IMR-90 (cell line): ENCODE measurements around the gene KDR. TPM values are rescaled to one million over a fixed set of nuclear protein-coding genes. Genes with fewer than 3 reads are reported as not detected.

Experiments
- ATAC-seq: fragments of 200-7000 bp; cut with Tn5 transposase; 2 replicates; pipeline ENCODE4 v1.9.1; 2020; ENCODE audit warnings: low read depth, mild to moderate bottlenecking, moderate library complexity
- BruUV-seq: library from RNA; stranded (reverse); fragments of 400-500 nt; replicated peaks from 2 replicates; lab custom pipeline; 2021; lab: Mats Ljungman, UMichigan
- CTCF ChIA-PET: fragments of 300-600 bp; formaldehyde crosslinking; extraction: SDS; loops from one replicate; lab custom pipeline; 2021; ENCODE audit warnings: antibody characterized with exemption; lab: Yijun Ruan, JAX
- POLR2A ChIA-PET: fragments of 300-600 bp; sonication (Branson Sonifier 250); formaldehyde crosslinking; loops from one replicate; lab custom pipeline; 2022; ENCODE audit warnings: antibody characterized with exemption; ENCODE audit not compliant: unreplicated experiment; lab: Charles Lee
- DNase-seq: peaks from one replicate; pipeline ENCODE4 v3.0.0; 2013
- H2AFZ ChIP-seq: replicated peaks from 2 replicates; pipeline ENCODE3; 2013; ENCODE audit warnings: low read length, mild to moderate bottlenecking; ENCODE audit not compliant: poor library complexity
- H2AK5ac ChIP-seq: 2 replicates; pipeline ENCODE4 v1.6.1; 2013; ENCODE audit warnings: low read depth, low read length, inconsistent platforms
- H2AK9ac ChIP-seq: replicated peaks from 2 replicates; pipeline ENCODE3; 2013; ENCODE audit warnings: mild to moderate bottlenecking, low read depth, low read length, moderate library complexity; ENCODE audit not compliant: poor library complexity
- H2BK120ac ChIP-seq: 2 replicates; pipeline ENCODE4 v1.6.1; 2013; ENCODE audit warnings: low read depth, low read length, inconsistent platforms
- H2BK15ac ChIP-seq: 3 replicates; pipeline ENCODE4 v1.6.1; 2013; ENCODE audit warnings: low read depth, low read length, inconsistent platforms
- H2BK20ac ChIP-seq: 2 replicates; pipeline ENCODE4 v1.6.1; 2013; ENCODE audit warnings: low read depth, mild to moderate bottlenecking, inconsistent platforms, low read length, moderate library complexity
- H2BK5ac ChIP-seq: 2 replicates; pipeline ENCODE4 v1.6.1; 2013; ENCODE audit warnings: mild to moderate bottlenecking, low read depth, low read length, inconsistent platforms; ENCODE audit not compliant: poor library complexity, severe bottlenecking
- H3K14ac ChIP-seq: replicated peaks from 2 replicates; pipeline ENCODE4 v1.6.1; 2013; ENCODE audit warnings: low read depth, low read length, inconsistent platforms
- H3K18ac ChIP-seq: 2 replicates; pipeline ENCODE4 v1.6.1; 2013; ENCODE audit warnings: low read depth, low read length, control low read depth
- H3K23ac ChIP-seq: 2 replicates; pipeline ENCODE4 v1.6.1; 2013; ENCODE audit warnings: low read depth, low read length, inconsistent platforms
- H3K27ac ChIP-seq: 2 replicates; pipeline ENCODE4 v1.5.1; 2013; ENCODE audit warnings: mild to moderate bottlenecking, control low read depth, low read length; ENCODE audit not compliant: insufficient read depth
- H3K27me3 ChIP-seq: 2 replicates; pipeline ENCODE4 v1.6.1; 2013; ENCODE audit warnings: low read length; ENCODE audit not compliant: control insufficient read depth, insufficient read depth
- H3K36me3 ChIP-seq: 2 replicates; pipeline ENCODE4 v1.6.1; 2013; ENCODE audit warnings: low read length, mixed read lengths; ENCODE audit not compliant: control insufficient read depth, insufficient read depth
- H3K4ac ChIP-seq: 2 replicates; pipeline ENCODE4 v1.6.1; 2013; ENCODE audit warnings: low read depth, low read length, inconsistent platforms
- H3K4me1 ChIP-seq: 2 replicates; pipeline ENCODE4 v1.6.1; 2013; ENCODE audit warnings: low read length, mixed read lengths; ENCODE audit not compliant: control insufficient read depth, insufficient read depth
- H3K4me2 ChIP-seq: 2 replicates; pipeline ENCODE4 v1.6.1; 2013; ENCODE audit warnings: low read depth, mild to moderate bottlenecking, control low read depth, low read length, moderate library complexity
- H3K4me3 ChIP-seq: 2 replicates; pipeline ENCODE4 v1.5.1; 2013; ENCODE audit warnings: low read depth, mild to moderate bottlenecking, control low read depth, low read length, moderate library complexity; ENCODE audit not compliant: insufficient read depth
- H3K56ac ChIP-seq: 2 replicates; pipeline ENCODE4 v1.6.1; 2013; ENCODE audit warnings: low read length, inconsistent platforms; ENCODE audit not compliant: insufficient read depth; ENCODE audit errors: extremely low read depth
- H3K79me1 ChIP-seq, 2 experiments: 2 replicates each; pipeline ENCODE4 v1.6.1; 2013; ENCODE audit warnings: low read length in 2 of 2, inconsistent platforms in 1 of 2, low read depth in 1 of 2
- H3K9ac ChIP-seq: 2 replicates; pipeline ENCODE4 v1.6.1; 2013; ENCODE audit warnings: low read depth, low read length, control low read depth
- H3K9me1 ChIP-seq: 2 replicates; pipeline ENCODE4 v1.6.1; 2013; ENCODE audit warnings: low read length, inconsistent platforms; ENCODE audit not compliant: insufficient read depth
- H3K9me3 ChIP-seq: 2 replicates; pipeline ENCODE4 v1.6.1; 2013; ENCODE audit warnings: low read length; ENCODE audit not compliant: control insufficient read depth, insufficient read depth
- H4K20me1 ChIP-seq: 2 replicates; pipeline ENCODE4 v1.6.1; 2013; ENCODE audit warnings: low read length, inconsistent platforms; ENCODE audit not compliant: insufficient read depth
- H4K5ac ChIP-seq: 2 replicates; pipeline ENCODE4 v1.6.1; 2013; ENCODE audit warnings: mild to moderate bottlenecking, low read depth, low read length, control low read depth
- H4K8ac ChIP-seq, 2 experiments: 2 replicates each; pipeline ENCODE4 v1.6.1; 2013; ENCODE audit warnings: low read depth in 2 of 2, low read length in 2 of 2, control low read depth in 1 of 2, inconsistent platforms in 1 of 2
- H4K91ac ChIP-seq: 2 replicates; pipeline ENCODE4 v1.6.1; 2013; ENCODE audit warnings: low read depth, low read length, inconsistent platforms; ENCODE audit not compliant: insufficient read depth
- CEBPB ChIP-seq: IDR thresholded peaks from 2 replicates; pipeline ENCODE4 v1.6.1; 2012; ENCODE audit warnings: low read depth, low read length, improper control_type of control experiment
- CHD1 ChIP-seq: IDR thresholded peaks from 2 replicates; pipeline ENCODE4 v1.6.1; 2012; ENCODE audit warnings: low read depth, low read length, improper control_type of control experiment
- MAFK ChIP-seq: IDR thresholded peaks from 2 replicates; pipeline ENCODE4 v1.6.1; 2012; ENCODE audit warnings: low read depth, low read length, improper control_type of control experiment
- NFE2L2 ChIP-seq: fragments of 150-350 bp; IDR thresholded peaks from 2 replicates; pipeline ENCODE4 v1.6.1; 2016; ENCODE audit warnings: low read depth, mild to moderate bottlenecking, low read length
- POLR2A ChIP-seq: IDR thresholded peaks from 2 replicates; pipeline ENCODE4 v1.6.1; 2012; ENCODE audit warnings: mild to moderate bottlenecking, low read depth, low read length
- RCOR1 ChIP-seq: IDR thresholded peaks from 2 replicates; pipeline ENCODE4 v1.6.1; 2012; ENCODE audit warnings: mild to moderate bottlenecking, low read length, improper control_type of control experiment; ENCODE audit not compliant: insufficient replicate concordance
- RFX5 ChIP-seq: IDR thresholded peaks from 2 replicates; pipeline ENCODE4 v1.8.0; 2012; ENCODE audit warnings: low read depth, mild to moderate bottlenecking, low read length, moderate library complexity
- WGBS, 2 experiments: methylation state at CpG; one replicate each; pipeline versions ENCODE4 v1.1.5 to v1.1.7; 2013; ENCODE audit warnings: missing lambda C conversion rate in 2 of 2; ENCODE audit not compliant: insufficient read length in 1 of 2; ENCODE audit errors: extremely low coverage in 2 of 2; 5-methylcytosine and 5-hydroxymethylcytosine counted together
- dilution Hi-C: fragments of 300-500 bp; cut with HindIII; formaldehyde crosslinking; loops from one replicate; pipeline ENCODE4 v1.14.3; 2018; ENCODE audit warnings: low sequenced_read_pairs; ENCODE audit not compliant: unreplicated experiment
- in situ Hi-C: fragments of 300-500 bp; cut with MboI; formaldehyde crosslinking; loops from 3 replicates; pipeline ENCODE4 v1.14.3; 2019; ENCODE audit warnings: low sequenced_read_pairs, inconsistent platforms, mixed read lengths
- intact Hi-C: fragments of 100-400 bp; cut with micrococcal nuclease; formaldehyde crosslinking; loops from 2 replicates; pipeline ENCODE4 v1.10.0; 2022
- polyA plus RNA-seq, 3 experiments: library from polyadenylated mRNA; depleted of rRNA; stranded (reverse); fragments of >200 nt; gene quantifications; 2 replicates each; pipeline ENCODE4 v1.2.3, GENCODE V29; 2012; ENCODE audit warnings: low replicate concordance in 1 of 3
- total RNA-seq: library from RNA; depleted of rRNA; stranded (reverse); fragments of >200 nt; gene quantifications from 2 replicates; pipeline ENCODE4 v1.2.3, GENCODE V29; 2012

KDR gene
- total and polyA plus RNA-seq, 2 of the 4 experiments (the other 2 are of a cell fraction) = not detected

GRCh38 chr4:55123791-55124190 is 1.6 kb downstream of the KDR start:
- Histone ChIP-seq H4K20me1 (no peaks in the 10 kb centered on the region), H2BK5ac (no peak overlapping the region), H4K5ac (no peak overlapping the region), H3K23ac (no peak overlapping the region), H2BK120ac (no peak overlapping the region), H2AK9ac (no peak overlapping the region), H4K91ac (no peak overlapping the region), H3K9me3 (no peaks in the 10 kb centered on the region), H3K27me3 (peaks cover 34% of the 10 kb centered on the region), H4K8ac (no peak overlapping the region), H3K4ac (no peak overlapping the region), H3K36me3 (no peaks in the 10 kb centered on the region), H3K18ac (no peak overlapping the region), H3K9me1 (no peaks in the 10 kb centered on the region), H3K9ac (no peak overlapping the region), H3K79me1 (no peaks in the 10 kb centered on the region), H3K56ac (no peak overlapping the region), H3K4me1 (no peaks in the 10 kb centered on the region), H2BK15ac (no peak overlapping the region), H3K4me2 (no peak overlapping the region), H3K14ac (no peak overlapping the region), H2BK20ac (no peak overlapping the region), H2AK5ac (no peak overlapping the region), H3K27ac (no peak overlapping the region), H3K4me3 (no peak overlapping the region), H2AFZ (no peak overlapping the region)
- no TSS peak for BruUV-seq
- TF ChIP-seq CEBPB (no peak), RCOR1 (no peak), CHD1 (no peak), NFE2L2 (no peak), MAFK (no peak), POLR2A (no peak), RFX5 (no peak)
- in situ Hi-C loops = no loop called here
- dilution Hi-C loops = no loop called here
- WGBS, 2 experiments = no CpG with 5 or more reads among the region's 6 CpGs
- CTCF ChIA-PET = no interaction called here
- POLR2A ChIA-PET = no interaction called here
- ATAC-seq = no peak
- intact Hi-C loops = no loop called here
- DNase-seq = no peak
